K562 (cell line): Measurements from ENCODE around the gene DNAH3. TPM values are rescaled to one million over a fixed set of nuclear protein-coding genes. Genes with fewer than 3 reads are reported as not detected.

Experiments
- ATAC-seq: fragments of 200-7000 bp; cut with Tn5 transposase; 3 replicates; pipeline ENCODE4 v1.9.1; 2020; ENCODE audit warnings: moderate library complexity
- Bru-seq: library from RNA; stranded (reverse); fragments of 400-500 nt; gene quantifications from one replicate; lab custom pipeline; 2021; lab: Mats Ljungman, UMichigan
- BruChase-seq, 2 experiments: library from RNA; stranded (reverse); fragments of 400-500 nt; gene quantifications; one replicate each; lab custom pipeline; 2021; lab: Mats Ljungman, UMichigan
- BruUV-seq: library from RNA; stranded (reverse); fragments of 400-500 nt; replicated peaks from 2 replicates; lab custom pipeline; 2021; lab: Mats Ljungman, UMichigan
- CTCF ChIA-PET: fragments of 300-600 bp; formaldehyde crosslinking; extraction: SDS; loops from one replicate; lab custom pipeline; 2021; ENCODE audit warnings: low intra/inter-chr PET ratio; lab: Yijun Ruan, JAX
- POLR2A ChIA-PET: fragments of 300-600, 350-650 bp; sonication (Branson Sonifier 250); formaldehyde crosslinking; extraction: SDS; loops from one replicate; lab custom pipeline; 2021; ENCODE audit warnings: antibody characterized with exemption, inconsistent platforms; lab: Yijun Ruan, JAX
- DNase-seq, 4 experiments: peaks; one replicate each; pipeline versions ENCODE4 v3.0.0 to v3.0.0-alpha.2; 2011 to 2018; ENCODE audit warnings: low spot score in 3 of 4, mixed read lengths in 3 of 4; ENCODE audit errors: extremely low read depth in 1 of 4
- FAIRE-seq: peaks from 2 replicates; lab custom pipeline; 2011; peaks lifted over from hg19 to GRCh38; lab: Jason Lieb, UNC
- H2AFZ ChIP-seq: 2 replicates; pipeline ENCODE4 v1.6.0; 2011; ENCODE audit warnings: low read depth, low read length, control low read depth, inconsistent platforms
- H3K27ac ChIP-seq: fragments of 200-600 bp; 3 replicates; pipeline ENCODE4 v1.8.0; 2011; ENCODE audit warnings: low read depth, mild to moderate bottlenecking, control low read depth, inconsistent platforms, low read length, moderate library complexity, mixed read lengths; ENCODE audit errors: extremely low read depth
- H3K27me3 ChIP-seq, 2 experiments: fragments of 300-600 bp in 1 of 2; 2 replicates in 1 of 2; 3 replicates in 1 of 2; pipeline versions ENCODE4 v1.6.0 to v1.8.0; 2011; ENCODE audit warnings: inconsistent platforms in 2 of 2, low read length in 2 of 2, mild to moderate bottlenecking in 1 of 2, mixed read lengths in 1 of 2, moderate library complexity in 1 of 2; ENCODE audit not compliant: control insufficient read depth in 2 of 2, insufficient read depth in 2 of 2
- H3K36me3 ChIP-seq: fragments of 300-600 bp; 3 replicates; pipeline ENCODE4 v1.8.0; 2011; ENCODE audit warnings: mild to moderate bottlenecking, low read length, inconsistent platforms; ENCODE audit not compliant: control insufficient read depth, insufficient read depth
- H3K4me1 ChIP-seq, 2 experiments: fragments of 200-600 bp in 1 of 2; replicated peaks in 1 of 2; 2 replicates in 1 of 2; 3 replicates in 1 of 2; pipeline versions ENCODE4 v1.5.1 to v1.8.0; 2011; ENCODE audit warnings: inconsistent platforms in 2 of 2, low read length in 2 of 2, mild to moderate bottlenecking in 1 of 2, mixed read lengths in 1 of 2, moderate library complexity in 1 of 2; ENCODE audit not compliant: control insufficient read depth in 2 of 2, insufficient read depth in 2 of 2
- H3K4me2 ChIP-seq: 2 replicates; pipeline ENCODE4 v1.6.1; 2011; ENCODE audit warnings: low read length, control low read depth, inconsistent platforms, mixed read lengths; ENCODE audit not compliant: insufficient read depth
- H3K4me3 ChIP-seq: fragments of 200-600 bp; sonication (generic), shearing (Covaris generic); 2 replicates; pipeline ENCODE4 v1.5.1; 2016; ENCODE audit warnings: control low read depth, inconsistent platforms
- H3K79me2 ChIP-seq: fragments of 200-600 bp; 3 replicates; pipeline ENCODE4 v1.8.0; 2011; ENCODE audit warnings: low read length, inconsistent platforms; ENCODE audit not compliant: control insufficient read depth, insufficient read depth
- H3K9ac ChIP-seq, 2 experiments: 2 replicates each; pipeline versions ENCODE4 v1.6.0 to v1.6.1; 2011; ENCODE audit warnings: low read depth in 2 of 2, low read length in 2 of 2, control low read depth in 1 of 2, inconsistent platforms in 1 of 2, mild to moderate bottlenecking in 1 of 2, mixed read lengths in 1 of 2; ENCODE audit not compliant: insufficient read depth in 1 of 2
- H3K9me1 ChIP-seq: one replicate; pipeline ENCODE4 v1.6.0; 2011; ENCODE audit warnings: inconsistent platforms, mild to moderate bottlenecking, low read length, moderate library complexity; ENCODE audit not compliant: control insufficient read depth, insufficient read depth
- H3K9me3 ChIP-seq: replicated peaks from 2 replicates; pipeline ENCODE4 v1.5.1; 2011; ENCODE audit warnings: low read depth, low read length, inconsistent platforms; ENCODE audit not compliant: control insufficient read depth, insufficient read depth
- H4K20me1 ChIP-seq: replicated peaks from 2 replicates; pipeline ENCODE4 v1.6.1; 2011; ENCODE audit warnings: low read length, inconsistent platforms, mixed read lengths; ENCODE audit not compliant: control insufficient read depth, insufficient read depth
- ATF7 ChIP-seq: fragments of 450-650 bp; IDR thresholded peaks from 2 replicates; pipeline ENCODE4 v1.7.1; 2014; ENCODE audit warnings: mild to moderate bottlenecking, moderate library complexity
- COPS2 ChIP-seq: fragments of 450-650 bp; conservative IDR thresholded peaks from 2 replicates; pipeline ENCODE4 v1.6.1; 2016; ENCODE audit warnings: mild to moderate bottlenecking, moderate library complexity
- NFIC ChIP-seq: fragments of 450-650 bp; IDR thresholded peaks from 2 replicates; pipeline ENCODE4 v1.6.1; 2017; ENCODE audit warnings: mild to moderate bottlenecking, inconsistent platforms
- ZNF766 ChIP-seq: fragments of 200-800 bp; sonication (Bioruptor generic); conservative IDR thresholded peaks from 2 replicates; pipeline ENCODE4 v1.6.1; 2016; ENCODE audit warnings: missing genetic modification characterization, missing compliant biosample characterization
- WGBS: fragments of 100-300 bp; shearing (Covaris generic); methylation state at CpG from one replicate; pipeline ENCODE4 v1.1.6; 2016; ENCODE audit warnings: low coverage, mixed read lengths; ENCODE audit not compliant: insufficient coverage; ENCODE audit errors: missing lambda C conversion rate; 5-methylcytosine and 5-hydroxymethylcytosine counted together
- in situ Hi-C: fragments of 300-500 bp; cut with MboI; formaldehyde crosslinking; loops from 4 replicates; pipeline ENCODE4 v1.15.0; 2018; ENCODE audit warnings: inconsistent platforms, mixed read lengths
- intact Hi-C: fragments of 100-400 bp; cut with micrococcal nuclease; formaldehyde crosslinking; loops from 2 replicates; pipeline ENCODE4 v1.14.2; 2022
- long read RNA-seq, 3 experiments: library from polyadenylated mRNA in 2 of 3; library from RNA in 1 of 3; unstranded in 2 of 3; stranded (forward) in 1 of 3; transcript quantifications; one replicate each; pipeline ENCODE4 v2.0.0, GENCODE V29; 2019 to 2022
- polyA minus RNA-seq, 3 experiments: library from RNA; depleted of rRNA, polyadenylated mRNA; stranded (reverse); fragments of >200 nt; gene quantifications; 2 replicates each; pipeline ENCODE4 v1.2.3, GENCODE V29; 2011
- polyA plus RNA-seq, 8 experiments: library from polyadenylated mRNA; depleted of rRNA in 4 of 8; stranded (reverse) in 5 of 8; unstranded in 3 of 8; fragments of >200 nt; fragmentation: Nextera tagmentation in 2 of 8; fragmentation: Illumina TruSeq in 1 of 8; extraction: Ambion mirVana in 2 of 8; extraction: Trizol in 1 of 8; gene quantifications; 2 replicates each; pipeline versions ENCODE4 v1.2.1 to v1.2.3, GENCODE V29; 2011 to 2014; ENCODE audit warnings: inconsistent platforms in 1 of 8, missing spikeins in 1 of 8
- total RNA-seq, 7 experiments: library from RNA; depleted of rRNA in 6 of 7; stranded (reverse); fragments of >200 nt in 6 of 7; fragmentation: Illumina TruSeq in 2 of 7; extraction: Trizol in 2 of 7; gene quantifications; 2 replicates each; pipeline versions ENCODE4 v1.2.1 to v1.2.3, GENCODE V29; 2011 to 2021; ENCODE audit warnings: low replicate concordance in 1 of 7
- TF ChIP-seq, protein P1 (sequence below): fragments of 250-450 bp; sonication (Bioruptor Pico); IDR thresholded peaks from 2 replicates; pipeline ENCODE4 v1.4.0; 2020; ENCODE audit warnings: mild to moderate bottlenecking, moderate library complexity, borderline replicate concordance
- TF ChIP-seq, protein P2 (sequence below): fragments of 450-650 bp; IDR thresholded peaks from 2 replicates; pipeline ENCODE4 v1.6.1; 2018; ENCODE audit not compliant: partially characterized antibody
- TF ChIP-seq, protein P3 (sequence below): fragments of 450-650 bp; IDR thresholded peaks from 2 replicates; pipeline ENCODE4 v1.6.1; 2014; ENCODE audit warnings: low read depth, mild to moderate bottlenecking, moderate library complexity, borderline replicate concordance

DNAH3 gene
- total RNA-seq (2011; cell fraction: chromatin; rRNA removed; ENCODE audit: low replicate concordance) = 0.49 and 1.1 TPM in 2 replicates
- 0.26 and 0.50 TPM in 2 replicates for total RNA-seq (2011; cell fraction: nucleolus; rRNA removed)
- 0.22 and 0.31 TPM in 2 replicates for total RNA-seq (2011; cell fraction: nucleoplasm; rRNA removed)
- total RNA-seq (2014; rRNA removed) = 0.12 and 0.50 TPM in 2 replicates
- 0.38 and 0.44 TPM in 2 replicates for total RNA-seq (2014; rRNA removed; fragmentation: Illumina TruSeq; extraction: Trizol)
- 0.40 and 0.45 TPM in 2 replicates for total RNA-seq (2015; rRNA removed; fragmentation: Illumina TruSeq; extraction: Trizol)
- total RNA-seq (2021) = 0.33 and 0.49 TPM in 2 replicates
- polyA plus RNA-seq (2011; rRNA removed) = 0.14 and 0.32 TPM in 2 replicates
- polyA plus RNA-seq (2011; cell fraction: cytosol; rRNA removed) = 0.12 and 0.15 TPM in 2 replicates
- polyA plus RNA-seq (2011; cell fraction: nucleus; rRNA removed) = 0.37 and 0.94 TPM in 2 replicates
- 0.47 and 1.4 TPM in 2 replicates for polyA plus RNA-seq (2012)
- 0.36 and 0.39 TPM in 2 replicates for polyA plus RNA-seq (2014; fragmentation: Illumina TruSeq; extraction: Trizol)
- under 1 TPM; 0.65 to 0.84 TPM for polyA plus RNA-seq (2014; fragmentation: Nextera tagmentation; extraction: Ambion mirVana)
- polyA plus RNA-seq (2014; rRNA removed) = 0.53 and 0.94 TPM in 2 replicates
- 0.30 and 0.63 TPM in 2 replicates for polyA minus RNA-seq (2011; rRNA and poly(A)+ RNA removed)
- polyA minus RNA-seq (2011; cell fraction: cytosol; rRNA and poly(A)+ RNA removed) = not detected in 2 replicates
- polyA minus RNA-seq (2011; cell fraction: nucleus; rRNA and poly(A)+ RNA removed) = 0.22 and 0.40 TPM in 2 replicates
- Bru-seq, nascent RNA = percentile 17 among the genes with signal in this experiment
- BruChase-seq, experiment 1, labeled RNA remaining after a 2-hour chase = percentile 16 among the genes with signal in this experiment
- BruChase-seq, experiment 2, labeled RNA remaining after a 6-hour chase = percentile 16 among the genes with signal in this experiment
- long read RNA-seq, experiment 1, partial matches to known transcripts = 0 of 5 reads
- long read RNA-seq, experiment 1, other reads (novel, unspliced or antisense) = 5 of 5 reads
- long read RNA-seq, experiment 2, partial matches to known transcripts = 0 of 1 reads
- long read RNA-seq, experiment 2, other reads (novel, unspliced or antisense) = 1 of 1 reads
- long read RNA-seq, experiment 3 = 0 reads

DNA sequence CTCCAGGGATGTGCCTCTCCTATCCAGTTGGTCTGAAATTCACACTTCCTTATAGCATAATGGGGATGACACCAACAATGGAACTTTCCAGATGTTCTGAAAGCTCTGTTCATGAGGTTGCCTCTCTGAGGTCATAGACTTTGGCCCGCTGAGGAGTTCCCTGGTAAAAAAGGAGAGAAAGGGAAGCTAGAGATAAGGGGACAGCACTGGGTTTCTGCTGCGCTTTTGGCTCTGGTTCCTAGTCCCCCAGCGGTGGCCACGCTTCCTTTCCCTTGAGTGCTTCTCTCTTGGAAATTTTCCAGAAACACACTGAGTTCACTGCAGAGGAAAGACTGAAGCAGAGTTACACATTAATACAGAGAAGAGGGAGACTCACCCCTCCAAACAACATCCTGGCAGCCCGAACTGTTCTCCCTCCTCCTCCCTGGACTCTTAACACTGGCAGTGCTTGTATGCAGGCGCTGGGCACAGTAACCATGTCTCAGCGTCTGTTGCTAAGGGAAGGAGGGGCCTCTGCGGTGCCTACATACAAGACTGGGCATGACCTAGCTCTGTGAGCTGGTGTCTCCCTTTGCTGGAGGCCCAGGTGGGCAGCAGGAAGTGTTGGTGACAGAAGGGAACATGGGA, at the start of gene DNAH3:
TSS of gene DNAH3 (minus strand) at position 472 of the 627 bp plus-strand sequence. CDS start 527 bp downstream, outside the sequence.
- in situ Hi-C loops = loop anchor here (10.0 kb wide), 1 partner anchor 1164 kb away; no protein-coding TSS in a partner anchor
- Histone ChIP-seq H2AFZ (peak within 1 kb of the TSS; percentile 25), H4K20me1 (no peaks in the 10 kb centered on the region), H3K36me3 (no peaks in the 10 kb centered on the region), H3K27ac (no peak within 1 kb of the TSS), H3K4me3 (no peak within 1 kb of the TSS), H3K4me1 (peaks cover 4 to 6% of the 10 kb centered on the region in 2 experiments; a peak in 2 of 5 replicates), H3K9me3 (no peaks in the 10 kb centered on the region), H3K9me1 (no peaks in the 10 kb centered on the region), H3K79me2 (no peaks in the 10 kb centered on the region), H3K27me3 (peaks cover 4% of the 10 kb centered on the region in 2 experiments; a peak in 3 of 5 replicates), H3K4me2 (peak within 1 kb of the TSS; percentile 35), H3K9ac (peak within 1 kb of the TSS in 1 of 2 experiments; percentile 65; a peak in 1 of 4 replicates)
- ChIA-PET CTCF (interaction anchor here (0.7 kb wide), 1 partner anchor 1173 kb away, joined by 3 read pairs; no protein-coding TSS in a partner anchor), POLR2A (interaction anchor here (0.7 to 1.2 kb wide), 3 partner anchors 10 to 63 kb away, joined by 3 read pairs; no protein-coding TSS in a partner anchor)
- FAIRE-seq (peak; percentile 67), DNase-seq (peak; percentile 14 to 62 (median 28)), ATAC-seq (peak; percentile 70)
- 3% methylated on average over 8 of the region's 8 CpGs for WGBS
- no TSS peak for BruUV-seq
- intact Hi-C loops = loop anchor here (2.0 to 10.0 kb wide), 2 partner anchors 404 to 1168 kb away; no protein-coding TSS in a partner anchor
- TF ChIP-seq NFIC (peak; percentile 58), ATF7 (0 out of 2 replicates have a peak, but pooled peaks have one; percentile 28), ZNF766 (CRISPR knock-in tag) (peak; percentile 40; the same call in 1 of the 2 replicates), COPS2 (no peak)
- TF ChIP-seq, protein P1, sequence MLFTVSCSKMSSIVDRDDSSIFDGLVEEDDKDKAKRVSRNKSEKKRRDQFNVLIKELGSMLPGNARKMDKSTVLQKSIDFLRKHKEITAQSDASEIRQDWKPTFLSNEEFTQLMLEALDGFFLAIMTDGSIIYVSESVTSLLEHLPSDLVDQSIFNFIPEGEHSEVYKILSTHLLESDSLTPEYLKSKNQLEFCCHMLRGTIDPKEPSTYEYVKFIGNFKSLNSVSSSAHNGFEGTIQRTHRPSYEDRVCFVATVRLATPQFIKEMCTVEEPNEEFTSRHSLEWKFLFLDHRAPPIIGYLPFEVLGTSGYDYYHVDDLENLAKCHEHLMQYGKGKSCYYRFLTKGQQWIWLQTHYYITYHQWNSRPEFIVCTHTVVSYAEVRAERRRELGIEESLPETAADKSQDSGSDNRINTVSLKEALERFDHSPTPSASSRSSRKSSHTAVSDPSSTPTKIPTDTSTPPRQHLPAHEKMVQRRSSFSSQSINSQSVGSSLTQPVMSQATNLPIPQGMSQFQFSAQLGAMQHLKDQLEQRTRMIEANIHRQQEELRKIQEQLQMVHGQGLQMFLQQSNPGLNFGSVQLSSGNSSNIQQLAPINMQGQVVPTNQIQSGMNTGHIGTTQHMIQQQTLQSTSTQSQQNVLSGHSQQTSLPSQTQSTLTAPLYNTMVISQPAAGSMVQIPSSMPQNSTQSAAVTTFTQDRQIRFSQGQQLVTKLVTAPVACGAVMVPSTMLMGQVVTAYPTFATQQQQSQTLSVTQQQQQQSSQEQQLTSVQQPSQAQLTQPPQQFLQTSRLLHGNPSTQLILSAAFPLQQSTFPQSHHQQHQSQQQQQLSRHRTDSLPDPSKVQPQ = no peak
- TF ChIP-seq, protein P2, sequence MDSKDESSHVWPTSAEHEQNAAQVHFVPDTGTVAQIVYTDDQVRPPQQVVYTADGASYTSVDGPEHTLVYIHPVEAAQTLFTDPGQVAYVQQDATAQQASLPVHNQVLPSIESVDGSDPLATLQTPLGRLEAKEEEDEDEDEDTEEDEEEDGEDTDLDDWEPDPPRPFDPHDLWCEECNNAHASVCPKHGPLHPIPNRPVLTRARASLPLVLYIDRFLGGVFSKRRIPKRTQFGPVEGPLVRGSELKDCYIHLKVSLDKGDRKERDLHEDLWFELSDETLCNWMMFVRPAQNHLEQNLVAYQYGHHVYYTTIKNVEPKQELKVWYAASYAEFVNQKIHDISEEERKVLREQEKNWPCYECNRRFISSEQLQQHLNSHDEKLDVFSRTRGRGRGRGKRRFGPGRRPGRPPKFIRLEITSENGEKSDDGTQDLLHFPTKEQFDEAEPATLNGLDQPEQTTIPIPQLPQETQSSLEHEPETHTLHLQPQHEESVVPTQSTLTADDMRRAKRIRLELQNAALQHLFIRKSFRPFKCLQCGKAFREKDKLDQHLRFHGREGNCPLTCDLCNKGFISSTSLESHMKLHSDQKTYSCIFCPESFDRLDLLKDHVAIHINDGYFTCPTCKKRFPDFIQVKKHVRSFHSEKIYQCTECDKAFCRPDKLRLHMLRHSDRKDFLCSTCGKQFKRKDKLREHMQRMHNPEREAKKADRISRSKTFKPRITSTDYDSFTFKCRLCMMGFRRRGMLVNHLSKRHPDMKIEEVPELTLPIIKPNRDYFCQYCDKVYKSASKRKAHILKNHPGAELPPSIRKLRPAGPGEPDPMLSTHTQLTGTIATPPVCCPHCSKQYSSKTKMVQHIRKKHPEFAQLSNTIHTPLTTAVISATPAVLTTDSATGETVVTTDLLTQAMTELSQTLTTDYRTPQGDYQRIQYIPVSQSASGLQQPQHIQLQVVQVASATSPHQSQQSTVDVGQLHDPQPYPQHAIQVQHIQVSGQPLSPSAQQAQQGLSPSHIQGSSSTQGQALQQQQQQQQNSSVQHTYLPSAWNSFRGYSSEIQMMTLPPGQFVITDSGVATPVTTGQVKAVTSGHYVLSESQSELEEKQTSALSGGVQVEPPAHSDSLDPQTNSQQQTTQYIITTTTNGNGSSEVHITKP = peak; percentile 52
- TF ChIP-seq, protein P3, sequence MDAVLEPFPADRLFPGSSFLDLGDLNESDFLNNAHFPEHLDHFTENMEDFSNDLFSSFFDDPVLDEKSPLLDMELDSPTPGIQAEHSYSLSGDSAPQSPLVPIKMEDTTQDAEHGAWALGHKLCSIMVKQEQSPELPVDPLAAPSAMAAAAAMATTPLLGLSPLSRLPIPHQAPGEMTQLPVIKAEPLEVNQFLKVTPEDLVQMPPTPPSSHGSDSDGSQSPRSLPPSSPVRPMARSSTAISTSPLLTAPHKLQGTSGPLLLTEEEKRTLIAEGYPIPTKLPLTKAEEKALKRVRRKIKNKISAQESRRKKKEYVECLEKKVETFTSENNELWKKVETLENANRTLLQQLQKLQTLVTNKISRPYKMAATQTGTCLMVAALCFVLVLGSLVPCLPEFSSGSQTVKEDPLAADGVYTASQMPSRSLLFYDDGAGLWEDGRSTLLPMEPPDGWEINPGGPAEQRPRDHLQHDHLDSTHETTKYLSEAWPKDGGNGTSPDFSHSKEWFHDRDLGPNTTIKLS = no peak
